Loucy (cell line): ENCODE measurements around the gene CSTPP1.

Experiments
- EZH2phosphoT487 ChIP-seq: fragments of 200-600 bp; IDR thresholded peaks from 2 replicates; pipeline ENCODE4 v1.6.1; 2018; ENCODE audit warnings: antibody characterized with exemption, mild to moderate bottlenecking, moderate library complexity, borderline replicate concordance
- TF ChIP-seq, protein P1 (sequence below): fragments of 200-600 bp; sonication (generic); conservative IDR thresholded peaks from 2 replicates; pipeline ENCODE4 v1.5.1; 2014; ENCODE audit warnings: mild to moderate bottlenecking, antibody characterized with exemption, low read length

DNA sequence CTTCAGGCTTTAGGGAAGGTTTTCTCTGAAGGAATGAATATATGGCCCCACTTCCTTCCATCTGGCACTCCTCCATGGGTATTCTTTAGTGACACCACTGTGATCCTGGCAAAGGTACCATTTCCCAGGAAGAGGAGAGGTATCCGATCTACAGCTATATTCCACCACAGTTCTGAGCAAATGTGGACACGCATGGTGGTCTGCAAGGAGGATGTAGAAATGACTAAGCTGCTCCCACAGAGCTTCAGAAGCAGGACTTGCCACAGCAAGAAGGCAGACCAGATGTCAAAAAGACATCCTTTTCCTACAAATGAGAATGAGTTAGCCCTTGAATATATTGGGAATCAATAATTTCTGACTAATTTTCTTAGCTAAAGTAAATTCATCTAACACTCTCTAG, 194.6 kb downstream of the CSTPP1 start:
- TF ChIP-seq, protein P1, sequence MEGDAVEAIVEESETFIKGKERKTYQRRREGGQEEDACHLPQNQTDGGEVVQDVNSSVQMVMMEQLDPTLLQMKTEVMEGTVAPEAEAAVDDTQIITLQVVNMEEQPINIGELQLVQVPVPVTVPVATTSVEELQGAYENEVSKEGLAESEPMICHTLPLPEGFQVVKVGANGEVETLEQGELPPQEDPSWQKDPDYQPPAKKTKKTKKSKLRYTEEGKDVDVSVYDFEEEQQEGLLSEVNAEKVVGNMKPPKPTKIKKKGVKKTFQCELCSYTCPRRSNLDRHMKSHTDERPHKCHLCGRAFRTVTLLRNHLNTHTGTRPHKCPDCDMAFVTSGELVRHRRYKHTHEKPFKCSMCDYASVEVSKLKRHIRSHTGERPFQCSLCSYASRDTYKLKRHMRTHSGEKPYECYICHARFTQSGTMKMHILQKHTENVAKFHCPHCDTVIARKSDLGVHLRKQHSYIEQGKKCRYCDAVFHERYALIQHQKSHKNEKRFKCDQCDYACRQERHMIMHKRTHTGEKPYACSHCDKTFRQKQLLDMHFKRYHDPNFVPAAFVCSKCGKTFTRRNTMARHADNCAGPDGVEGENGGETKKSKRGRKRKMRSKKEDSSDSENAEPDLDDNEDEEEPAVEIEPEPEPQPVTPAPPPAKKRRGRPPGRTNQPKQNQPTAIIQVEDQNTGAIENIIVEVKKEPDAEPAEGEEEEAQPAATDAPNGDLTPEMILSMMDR = no peak
- no peak for TF ChIP-seq EZH2phosphoT487
